Measurements from ENCODE around the gene CLEC1A. TPM values are rescaled to one million over a fixed set of nuclear protein-coding genes. Genes with fewer than 3 reads are reported as not detected.

The CLEC1A gene
- total RNA-seq, 2 experiments from 2014 or later = not detected

GRCh38 chr12:10067264-10067663, 31.5 kb downstream of the CLEC1A start:
- Histone ChIP-seq H3K79me2 (ENCODE audit: insufficient read depth, low read depth, low read length) (no peaks in the 10 kb centered on the region), H3K4me2 (ENCODE audit: low read length) (no peak overlapping the region), H3K4me1 (ENCODE audit: insufficient read depth, low read length, poor library complexity, severe bottlenecking) (peaks cover 5% of the 10 kb centered on the region), H4K20me1 (ENCODE audit: insufficient read depth, low read length) (no peaks in the 10 kb centered on the region), H3K27ac (ENCODE audit: low read depth, low read length, poor library complexity, severe bottlenecking) (no peak overlapping the region), H3K9me2 (ENCODE audit: insufficient read depth, low read length) (no peaks in the 10 kb centered on the region), H3K9me3 (ENCODE audit: low read length) (no peaks in the 10 kb centered on the region), H3K36me3 (ENCODE audit: insufficient read depth, low read length) (no peaks in the 10 kb centered on the region), H3K4me3 (ENCODE audit: low read depth, low read length, poor library complexity, severe bottlenecking) (no peak overlapping the region), H2AFZ (ENCODE audit: low read length) (no peak overlapping the region)
- no peak for DNase-seq (ENCODE audit: low spot score)
- BruUV-seq (replicated peaks) = no TSS peak
- CTCF ChIA-PET (ENCODE audit: unreplicated experiment) = no interaction called here
- TF ChIP-seq CTCF (conservative IDR thresholded peaks at IDR 0.05; ENCODE audit: low read length) (no peak), EZH2phosphoT487 (IDR thresholded peaks at IDR 0.05; ENCODE audit: borderline replicate concordance, low read depth, low read length) (no peak)
- intact Hi-C loops (cut with micrococcal nuclease; ENCODE audit: unreplicated experiment) = no loop called here
- POLR2A ChIA-PET = interaction anchor here (0.7 kb wide), 1 partner anchor 178 kb away, joined by 3 read pairs; no protein-coding TSS in a partner anchor

- Histone ChIP-seq H3K79me2 (ENCODE audit: insufficient read depth, low read depth, low read length) (no peaks in the 10 kb centered on the region), H2AFZ (ENCODE audit: low read length) (no peak overlapping the region), H3K9me3 (ENCODE audit: low read length) (no peaks in the 10 kb centered on the region), H3K4me2 (ENCODE audit: low read length) (no peak overlapping the region), H3K36me3 (ENCODE audit: insufficient read depth, low read length) (no peaks in the 10 kb centered on the region), H3K4me1 (ENCODE audit: insufficient read depth, low read length, poor library complexity, severe bottlenecking) (no peaks in the 10 kb centered on the region), H3K4me3 (ENCODE audit: low read depth, low read length, poor library complexity, severe bottlenecking) (no peak overlapping the region), H4K20me1 (ENCODE audit: insufficient read depth, low read length) (no peaks in the 10 kb centered on the region), H3K9me2 (ENCODE audit: insufficient read depth, low read length) (no peaks in the 10 kb centered on the region), H3K27ac (ENCODE audit: low read depth, low read length, poor library complexity, severe bottlenecking) (no peak overlapping the region)
- TF ChIP-seq EZH2phosphoT487 (IDR thresholded peaks at IDR 0.05; ENCODE audit: borderline replicate concordance, low read depth, low read length) (no peak), CTCF (conservative IDR thresholded peaks at IDR 0.05; ENCODE audit: low read length) (no peak)
- intact Hi-C loops (cut with micrococcal nuclease; ENCODE audit: unreplicated experiment) = no loop called here
- ChIA-PET POLR2A (interaction anchor here (0.6 to 1.2 kb wide), 3 partner anchors 10 to 104 kb away, joined by 3 to 4 read pairs (median 4); no protein-coding TSS in a partner anchor), CTCF (ENCODE audit: unreplicated experiment) (no interaction called here)
- DNase-seq (ENCODE audit: low spot score) = no peak
- BruUV-seq (replicated peaks) = no TSS peak
Measured at GRCh38 chr12:10065241-10065640, 33.5 kb downstream of the CLEC1A start.

GRCh38 chr12:10058387-10058786, 40.4 kb downstream of the CLEC1A start:
- Histone ChIP-seq H3K9me3 (ENCODE audit: low read length) (no peaks in the 10 kb centered on the region), H3K27ac (ENCODE audit: low read depth, low read length, poor library complexity, severe bottlenecking) (no peak overlapping the region), H3K9me2 (ENCODE audit: insufficient read depth, low read length) (no peaks in the 10 kb centered on the region), H3K79me2 (ENCODE audit: insufficient read depth, low read depth, low read length) (no peaks in the 10 kb centered on the region), H3K4me3 (ENCODE audit: low read depth, low read length, poor library complexity, severe bottlenecking) (no peak overlapping the region), H4K20me1 (ENCODE audit: insufficient read depth, low read length) (no peaks in the 10 kb centered on the region), H3K36me3 (ENCODE audit: insufficient read depth, low read length) (no peaks in the 10 kb centered on the region), H2AFZ (ENCODE audit: low read length) (no peak overlapping the region), H3K4me2 (ENCODE audit: low read length) (no peak overlapping the region), H3K4me1 (ENCODE audit: insufficient read depth, low read length, poor library complexity, severe bottlenecking) (no peaks in the 10 kb centered on the region)
- no peak for DNase-seq (ENCODE audit: low spot score)
- TF ChIP-seq EZH2phosphoT487 (IDR thresholded peaks at IDR 0.05; ENCODE audit: borderline replicate concordance, low read depth, low read length) (no peak), CTCF (conservative IDR thresholded peaks at IDR 0.05; ENCODE audit: low read length) (no peak)
- intact Hi-C loops (cut with micrococcal nuclease; ENCODE audit: unreplicated experiment) = no loop called here
- no TSS peak for BruUV-seq (replicated peaks)
- POLR2A ChIA-PET = interaction anchor here (0.7 to 0.8 kb wide), 2 partner anchors 14 to 56 kb away, joined by 3 read pairs; no protein-coding TSS in a partner anchor
- CTCF ChIA-PET (ENCODE audit: unreplicated experiment) = no interaction called here
